ENCODE data around the gene GJB5. TPM values are rescaled to one million over a fixed set of nuclear protein-coding genes. Genes with fewer than 3 reads are reported as not detected.

Gene GJB5
- polyA plus RNA-seq, 1 of the 3 experiments (the other 2 are of a cell fraction), result not detected

DNA sequence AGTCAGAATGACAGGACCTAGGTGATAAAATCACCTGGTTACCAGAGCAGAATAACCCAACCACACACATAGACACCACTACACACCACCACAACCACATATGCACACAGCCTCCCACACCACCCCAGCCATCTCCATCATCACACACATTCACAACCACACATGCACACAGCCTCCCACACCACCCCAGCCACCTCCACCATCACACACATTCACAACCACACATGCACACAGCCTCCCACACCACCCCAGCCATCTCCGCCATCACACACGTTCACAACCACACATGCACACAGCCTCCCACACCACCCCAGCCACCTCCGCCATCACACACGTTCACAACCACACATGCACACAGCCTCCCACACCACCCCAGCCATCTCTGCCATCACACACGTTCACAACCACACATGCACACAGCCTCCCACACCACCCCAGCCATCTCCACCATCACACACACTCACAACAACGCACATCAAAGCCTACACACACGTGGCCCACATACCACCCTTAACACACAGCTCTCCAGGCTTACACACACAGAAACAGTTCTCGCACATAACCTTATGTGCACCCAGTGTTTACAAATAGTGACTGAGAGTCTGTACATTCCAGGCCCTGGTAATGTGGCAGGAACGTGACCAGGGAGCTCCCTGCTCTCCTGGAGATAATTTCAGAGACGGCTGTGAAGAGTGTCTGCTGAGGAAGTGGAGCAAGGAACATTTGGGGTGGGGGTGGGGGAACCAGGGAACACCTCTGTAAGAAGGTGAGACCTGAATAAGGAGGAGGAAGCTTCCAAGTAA lies 22.9 kb downstream of the GJB5 start:
- POLR2A ChIA-PET, result no interaction called here
- Histone ChIP-seq H3K27ac (ENCODE audit: low read depth in 2 of 2, low read length in 1 of 2) (no peak overlapping the region), H3K27me3 (ENCODE audit: insufficient read depth) (peaks cover 32% of the 10 kb centered on the region), H4K20me1 (ENCODE audit: insufficient read depth) (no peaks in the 10 kb centered on the region), H3K4me2 (no peak overlapping the region), H3K36me3 (replicated peaks in 1 of 2; ENCODE audit: control insufficient read depth in 1 of 2, insufficient read depth in 2 of 2, low read length in 1 of 2) (no peaks in the 10 kb centered on the region), H3K9ac (no peak overlapping the region), H3K9me2 (no peaks in the 10 kb centered on the region), H3K4me1 (ENCODE audit: control insufficient read depth in 1 of 2, insufficient read depth in 2 of 2, low read depth in 1 of 2, low read length in 1 of 2) (peaks cover 0 to 4% of the 10 kb centered on the region in 2 experiments; a peak in 1 of 4 replicates), H2AFZ (ENCODE audit: low read depth) (no peak overlapping the region), H3K79me2 (ENCODE audit: insufficient read depth) (no peaks in the 10 kb centered on the region), H3F3A (replicated peaks; ENCODE audit: insufficient read depth) (no peaks in the 10 kb centered on the region), H3K9me3 (no peaks in the 10 kb centered on the region), H3K4me3 (ENCODE audit: low read depth in 2 of 2, low read length in 1 of 2) (no peak overlapping the region)
- DNase-seq, result no peak
- CTCF ChIA-PET, result interaction anchor here (0.5 kb wide), 1 partner anchor 1802 kb away, joined by 3 read pairs; no protein-coding TSS in a partner anchor
- WGBS (ENCODE audit: low lambda C conversion rate), result 32% methylated on average over 10 of the region's 10 CpGs
- TF ChIP-seq EZH2phosphoT487 (IDR thresholded peaks at IDR 0.05; ENCODE audit: borderline replicate concordance, low read depth), result no peak
- TF ChIP-seq, protein P1, sequence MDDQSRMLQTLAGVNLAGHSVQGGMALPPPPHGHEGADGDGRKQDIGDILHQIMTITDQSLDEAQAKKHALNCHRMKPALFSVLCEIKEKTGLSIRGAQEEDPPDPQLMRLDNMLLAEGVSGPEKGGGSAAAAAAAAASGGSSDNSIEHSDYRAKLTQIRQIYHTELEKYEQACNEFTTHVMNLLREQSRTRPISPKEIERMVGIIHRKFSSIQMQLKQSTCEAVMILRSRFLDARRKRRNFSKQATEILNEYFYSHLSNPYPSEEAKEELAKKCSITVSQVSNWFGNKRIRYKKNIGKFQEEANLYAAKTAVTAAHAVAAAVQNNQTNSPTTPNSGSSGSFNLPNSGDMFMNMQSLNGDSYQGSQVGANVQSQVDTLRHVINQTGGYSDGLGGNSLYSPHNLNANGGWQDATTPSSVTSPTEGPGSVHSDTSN (IDR thresholded peaks at IDR 0.05), result no peak
- no peak for TF ChIP-seq NRF1 (IDR thresholded peaks at IDR 0.05; ENCODE audit: low read depth, low read length)
- TF ChIP-seq USF1 (IDR thresholded peaks at IDR 0.05; ENCODE audit: borderline replicate concordance, low read depth), result no peak
- TF ChIP-seq RCOR1 (IDR thresholded peaks at IDR 0.05; ENCODE audit: low read length), result no peak
- no peak for TF ChIP-seq FOXJ3 (CRISPR knock-in tag; IDR thresholded peaks at IDR 0.05)

GRCh38 chr1:34778381-34778780 lies 23.5 kb downstream of the GJB5 start:
- Histone ChIP-seq H2AFZ (ENCODE audit: low read depth) (no peak overlapping the region), H3K9me3 (no peaks in the 10 kb centered on the region), H3K4me2 (no peak overlapping the region), H3K79me2 (ENCODE audit: insufficient read depth) (no peaks in the 10 kb centered on the region), H3K36me3 (replicated peaks in 1 of 2; ENCODE audit: control insufficient read depth in 1 of 2, insufficient read depth in 2 of 2, low read length in 1 of 2) (no peaks in the 10 kb centered on the region), H3K27ac (ENCODE audit: low read depth in 2 of 2, low read length in 1 of 2) (no peak overlapping the region), H3K4me1 (ENCODE audit: control insufficient read depth in 1 of 2, insufficient read depth in 2 of 2, low read depth in 1 of 2, low read length in 1 of 2) (peaks cover 0 to 4% of the 10 kb centered on the region in 2 experiments; a peak in 1 of 4 replicates), H3K4me3 (ENCODE audit: low read depth in 2 of 2, low read length in 1 of 2) (no peak overlapping the region), H3F3A (replicated peaks; ENCODE audit: insufficient read depth) (no peaks in the 10 kb centered on the region), H3K9ac (no peak overlapping the region), H3K27me3 (ENCODE audit: insufficient read depth) (peaks cover 32% of the 10 kb centered on the region), H3K9me2 (no peaks in the 10 kb centered on the region), H4K20me1 (ENCODE audit: insufficient read depth) (no peaks in the 10 kb centered on the region)
- CTCF ChIA-PET, result interaction anchor here (1.2 to 1.7 kb wide), 2 partner anchors 36 to 82 kb away, joined by 5 read pairs; partner anchors contain the start of gene SMIM12
- DNase-seq, result no peak
- WGBS (ENCODE audit: low lambda C conversion rate), result 20% methylated on average over 6 of the region's 6 CpGs
- POLR2A ChIA-PET, result no interaction called here
- TF ChIP-seq MXI1 (IDR thresholded peaks at IDR 0.05; ENCODE audit: low read depth, low read length) (no peak), JUND (IDR thresholded peaks at IDR 0.05) (no peak), TAF1 (IDR thresholded peaks at IDR 0.05; ENCODE audit: borderline replicate concordance, low read depth, low read length) (no peak), RXRA (IDR thresholded peaks at IDR 0.05; ENCODE audit: borderline replicate concordance, low read depth) (no peak), CTCF (IDR thresholded peaks at IDR 0.05) (no peak), NRF1 (IDR thresholded peaks at IDR 0.05; ENCODE audit: low read depth, low read length) (no peak), USF1 (IDR thresholded peaks at IDR 0.05; ENCODE audit: borderline replicate concordance, low read depth) (no peak), EZH2phosphoT487 (IDR thresholded peaks at IDR 0.05; ENCODE audit: borderline replicate concordance, low read depth) (no peak), FOXM1 (IDR thresholded peaks at IDR 0.05; ENCODE audit: low read depth) (no peak), SIN3A (IDR thresholded peaks at IDR 0.05; ENCODE audit: borderline replicate concordance, low read depth, low read length) (no peak), GATA2 (CRISPR knock-in tag; IDR thresholded peaks at IDR 0.05) (no peak), RAD21 (IDR thresholded peaks at IDR 0.05; ENCODE audit: low read length) (no peak), YY1 (IDR thresholded peaks at IDR 0.05; ENCODE audit: low read depth) (no peak)
- TF ChIP-seq, protein P2, sequence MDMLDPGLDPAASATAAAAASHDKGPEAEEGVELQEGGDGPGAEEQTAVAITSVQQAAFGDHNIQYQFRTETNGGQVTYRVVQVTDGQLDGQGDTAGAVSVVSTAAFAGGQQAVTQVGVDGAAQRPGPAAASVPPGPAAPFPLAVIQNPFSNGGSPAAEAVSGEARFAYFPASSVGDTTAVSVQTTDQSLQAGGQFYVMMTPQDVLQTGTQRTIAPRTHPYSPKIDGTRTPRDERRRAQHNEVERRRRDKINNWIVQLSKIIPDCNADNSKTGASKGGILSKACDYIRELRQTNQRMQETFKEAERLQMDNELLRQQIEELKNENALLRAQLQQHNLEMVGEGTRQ (IDR thresholded peaks at IDR 0.05; ENCODE audit: borderline replicate concordance, low read depth, low read length), result no peak

All from SK-N-SH (cell line).